ENCODE data around the gene PIWIL1. TPM values are rescaled to one million over a fixed set of nuclear protein-coding genes. Genes with fewer than 3 reads are reported as not detected.

The PIWIL1 gene
- total RNA-seq, 1 experiment from 2014 or later: not detected

DNA sequence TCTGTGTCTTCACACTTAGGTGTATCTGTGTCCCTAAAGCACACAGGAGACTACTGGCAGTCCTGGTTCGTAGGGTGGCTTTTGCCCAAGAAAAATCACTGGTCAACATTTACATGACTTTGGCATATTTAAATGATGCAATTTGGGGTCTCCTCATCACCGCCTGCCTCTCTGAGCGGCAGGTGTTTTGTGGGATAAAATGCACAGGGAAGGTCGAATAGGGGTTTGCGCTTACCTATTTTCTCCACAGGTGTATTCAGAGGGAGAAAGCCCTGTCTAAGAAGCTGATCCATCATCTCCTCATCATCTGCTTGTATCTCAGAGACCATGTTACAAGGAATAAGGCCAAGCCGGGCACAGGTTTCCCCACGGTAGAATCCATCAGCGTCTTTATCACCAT lies 74.7 kb downstream of the PIWIL1 start:
- no peak for DNase-seq
- Mint-ChIP-seq H3K4me3 (ENCODE audit: low read depth, unreplicated experiment) (no peak overlapping the region), H3K4me1 (ENCODE audit: low read depth, unreplicated experiment) (no peaks in the 10 kb centered on the region), H3K36me3 (ENCODE audit: insufficient read depth, unreplicated experiment) (no peaks in the 10 kb centered on the region), H3K27me3 (ENCODE audit: unreplicated experiment) (no peaks in the 10 kb centered on the region), H3K9me3 (ENCODE audit: low read depth, unreplicated experiment) (peaks cover 9% of the 10 kb centered on the region), H3K27ac (ENCODE audit: unreplicated experiment) (no peak overlapping the region)
- CTCF ChIA-PET: no interaction called here
- intact Hi-C loops (cut with micrococcal nuclease; ENCODE audit: unreplicated experiment): no loop called here
- no TSS peak for BruUV-seq (replicated peaks)
- TF ChIP-seq, protein P1, sequence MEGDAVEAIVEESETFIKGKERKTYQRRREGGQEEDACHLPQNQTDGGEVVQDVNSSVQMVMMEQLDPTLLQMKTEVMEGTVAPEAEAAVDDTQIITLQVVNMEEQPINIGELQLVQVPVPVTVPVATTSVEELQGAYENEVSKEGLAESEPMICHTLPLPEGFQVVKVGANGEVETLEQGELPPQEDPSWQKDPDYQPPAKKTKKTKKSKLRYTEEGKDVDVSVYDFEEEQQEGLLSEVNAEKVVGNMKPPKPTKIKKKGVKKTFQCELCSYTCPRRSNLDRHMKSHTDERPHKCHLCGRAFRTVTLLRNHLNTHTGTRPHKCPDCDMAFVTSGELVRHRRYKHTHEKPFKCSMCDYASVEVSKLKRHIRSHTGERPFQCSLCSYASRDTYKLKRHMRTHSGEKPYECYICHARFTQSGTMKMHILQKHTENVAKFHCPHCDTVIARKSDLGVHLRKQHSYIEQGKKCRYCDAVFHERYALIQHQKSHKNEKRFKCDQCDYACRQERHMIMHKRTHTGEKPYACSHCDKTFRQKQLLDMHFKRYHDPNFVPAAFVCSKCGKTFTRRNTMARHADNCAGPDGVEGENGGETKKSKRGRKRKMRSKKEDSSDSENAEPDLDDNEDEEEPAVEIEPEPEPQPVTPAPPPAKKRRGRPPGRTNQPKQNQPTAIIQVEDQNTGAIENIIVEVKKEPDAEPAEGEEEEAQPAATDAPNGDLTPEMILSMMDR (IDR thresholded peaks at IDR 0.05; ENCODE audit: unreplicated experiment): no peak

DNA sequence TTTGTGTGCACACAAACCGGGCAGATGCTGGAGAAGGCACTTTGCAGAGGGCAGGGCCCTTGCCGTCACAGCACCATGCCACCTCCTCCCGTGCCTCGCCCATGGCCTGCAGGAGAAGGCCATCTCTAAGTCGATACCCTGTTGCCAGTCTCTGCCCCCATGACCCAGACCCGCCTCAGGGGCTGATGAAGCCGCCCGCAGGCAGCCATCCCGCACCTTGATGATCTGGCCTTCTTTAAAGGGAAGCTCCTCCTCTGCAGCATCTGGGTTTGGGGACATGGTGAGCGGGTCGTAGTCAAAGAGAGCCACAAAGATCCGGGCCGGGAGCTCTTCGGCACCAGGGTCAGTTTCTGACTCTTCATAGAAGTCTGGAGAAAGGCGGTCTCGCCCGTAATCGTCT lies 76.2 kb downstream of the PIWIL1 start:
- Mint-ChIP-seq H3K36me3 (ENCODE audit: insufficient read depth, unreplicated experiment) (peaks cover 4% of the 10 kb centered on the region), H3K4me3 (ENCODE audit: low read depth, unreplicated experiment) (no peak overlapping the region), H3K27me3 (ENCODE audit: unreplicated experiment) (no peaks in the 10 kb centered on the region), H3K9me3 (ENCODE audit: low read depth, unreplicated experiment) (peaks cover 11% of the 10 kb centered on the region), H3K27ac (ENCODE audit: unreplicated experiment) (no peak overlapping the region), H3K4me1 (ENCODE audit: low read depth, unreplicated experiment) (no peaks in the 10 kb centered on the region)
- intact Hi-C loops (cut with micrococcal nuclease; ENCODE audit: unreplicated experiment): no loop called here
- BruUV-seq (replicated peaks): no TSS peak
- CTCF ChIA-PET: no interaction called here
- TF ChIP-seq, protein P1 (IDR thresholded peaks at IDR 0.05; ENCODE audit: unreplicated experiment): no peak
- DNase-seq: no peak

DNA sequence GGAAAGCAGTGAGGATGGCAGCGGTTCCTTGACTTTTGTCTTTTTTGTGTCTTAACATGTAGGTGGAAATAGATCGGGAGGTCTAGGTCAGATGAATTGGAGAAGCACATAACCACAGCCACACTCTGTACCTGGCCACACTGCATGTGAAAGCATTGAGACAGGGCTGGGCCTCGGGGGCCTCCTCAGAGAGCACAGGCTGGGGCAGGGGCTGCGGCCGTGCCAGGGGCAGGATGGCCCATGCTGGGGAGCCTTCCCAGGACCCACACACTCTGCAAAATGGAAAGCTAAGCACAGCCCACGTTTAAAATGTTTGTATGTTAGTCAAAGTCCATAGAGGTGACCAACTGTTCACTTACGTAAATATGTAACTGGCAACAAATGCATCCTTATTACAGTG lies 76.7 kb downstream of the PIWIL1 start:
- DNase-seq: no peak
- Mint-ChIP-seq H3K27me3 (ENCODE audit: unreplicated experiment) (no peaks in the 10 kb centered on the region), H3K27ac (ENCODE audit: unreplicated experiment) (no peak overlapping the region), H3K9me3 (ENCODE audit: low read depth, unreplicated experiment) (peaks cover 11% of the 10 kb centered on the region), H3K36me3 (ENCODE audit: insufficient read depth, unreplicated experiment) (peaks cover 5% of the 10 kb centered on the region), H3K4me3 (ENCODE audit: low read depth, unreplicated experiment) (no peak overlapping the region), H3K4me1 (ENCODE audit: low read depth, unreplicated experiment) (no peaks in the 10 kb centered on the region)
- BruUV-seq (replicated peaks): no TSS peak
- TF ChIP-seq, protein P1 (IDR thresholded peaks at IDR 0.05; ENCODE audit: unreplicated experiment): no peak
- intact Hi-C loops (cut with micrococcal nuclease; ENCODE audit: unreplicated experiment): no loop called here
- CTCF ChIA-PET: no interaction called here

DNA sequence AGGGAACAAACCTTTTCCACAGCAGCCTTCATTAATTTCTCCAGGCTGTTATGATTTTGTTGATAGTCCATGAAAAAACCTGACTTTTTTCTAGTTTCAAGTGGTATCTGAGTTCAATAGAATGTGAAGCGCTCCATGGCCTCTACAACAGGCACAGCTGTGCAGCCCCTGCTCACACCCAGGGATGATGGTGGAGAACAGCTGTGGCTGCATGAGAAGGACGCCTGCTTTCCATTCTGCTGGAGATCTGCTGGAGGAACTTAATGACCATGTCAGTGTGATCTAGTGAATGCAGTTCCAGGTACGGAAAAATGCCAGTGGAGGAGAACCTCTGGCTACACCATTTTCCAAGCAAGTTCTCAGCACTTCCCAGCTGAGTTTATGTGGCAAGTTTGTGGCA lies 80.6 kb downstream of the PIWIL1 start:
- H3K4me1 Mint-ChIP-seq (ENCODE audit: low read depth, unreplicated experiment): no peaks in the 10 kb centered on the region
- H3K36me3 Mint-ChIP-seq (ENCODE audit: insufficient read depth, unreplicated experiment): peaks cover 5% of the 10 kb centered on the region
- no peaks in the 10 kb centered on the region for H3K27me3 Mint-ChIP-seq (ENCODE audit: unreplicated experiment)
- CTCF ChIA-PET: no interaction called here
- H3K27ac Mint-ChIP-seq (ENCODE audit: unreplicated experiment): no peak overlapping the region
- BruUV-seq (replicated peaks): no TSS peak
- no peak for DNase-seq
- H3K9me3 Mint-ChIP-seq (ENCODE audit: low read depth, unreplicated experiment): peaks cover 12% of the 10 kb centered on the region
- H3K4me3 Mint-ChIP-seq (ENCODE audit: low read depth, unreplicated experiment): no peak overlapping the region
- TF ChIP-seq, protein P1 (IDR thresholded peaks at IDR 0.05; ENCODE audit: unreplicated experiment): no peak
- intact Hi-C loops (cut with micrococcal nuclease; ENCODE audit: unreplicated experiment): no loop called here
